A549 (cell line): ENCODE measurements around the gene TEX29. TPM values are rescaled to one million over a fixed set of nuclear protein-coding genes. Genes with fewer than 3 reads are reported as not detected.

Experiments
- ATAC-seq, 2 experiments: fragments of 200-7000 bp in 1 of 2; fragments of >200 bp in 1 of 2; cut with Nextera tagmentation in 1 of 2; cut with Tn5 transposase in 1 of 2; 3 replicates each; pipeline versions ENCODE4 v1.8.0 to v1.9.1; 2018 to 2020; ENCODE audit warnings: mild to moderate bottlenecking in 1 of 2, moderate library complexity in 1 of 2
- CTCF ChIA-PET: fragments of 300-600 bp; sonication (Branson Sonifier 250); formaldehyde crosslinking; extraction: SDS; loops from one replicate; lab custom pipeline; 2021; ENCODE audit warnings: antibody characterized with exemption, inconsistent platforms; lab: Yijun Ruan, JAX
- POLR2A ChIA-PET: fragments of 350-600 bp; formaldehyde crosslinking; extraction: SDS; loops from one replicate; lab custom pipeline; 2021; ENCODE audit warnings: antibody characterized with exemption, inconsistent platforms; lab: Yijun Ruan, JAX
- DNase-seq, 2 experiments: peaks; one replicate each; pipeline versions ENCODE4 v3.0.0 to v3.0.0-alpha.2; 2011 to 2016; ENCODE audit warnings: low read depth in 1 of 2, low spot score in 1 of 2
- FAIRE-seq: peaks from 2 replicates; lab custom pipeline; 2011; peaks lifted over from hg19 to GRCh38; lab: Jason Lieb, UNC
- H3K27ac ChIP-seq, 2 experiments: fragments of >200 bp; sonication (Bioruptor Twin); formaldehyde crosslinking; 3 replicates each; pipeline ENCODE4 v1.5.1; 2016 to 2017
- H3K4me1 ChIP-seq: fragments of >200 bp; sonication (Bioruptor Twin); formaldehyde crosslinking; 3 replicates; pipeline ENCODE4 v1.6.1; 2016
- H3K4me2 ChIP-seq: fragments of >200 bp; sonication (Bioruptor Twin); formaldehyde crosslinking; 3 replicates; pipeline ENCODE4 v1.6.1; 2016
- H3K4me3 ChIP-seq: fragments of >200 bp; sonication (Bioruptor Twin); formaldehyde crosslinking; 3 replicates; pipeline ENCODE4 v1.5.1; 2016
- H3K9me3 ChIP-seq: fragments of >200 bp; sonication (Bioruptor Twin); formaldehyde crosslinking; 3 replicates; pipeline ENCODE4 v1.6.1; 2016
- ATOH8 ChIP-seq: fragments of 250-450 bp; sonication (Bioruptor Pico); IDR thresholded peaks from 2 replicates; pipeline ENCODE4 v1.5.0; 2020; ENCODE audit warnings: low read depth, mild to moderate bottlenecking, moderate library complexity
- CEBPB ChIP-seq, 2 experiments: fragments of >200 bp in 1 of 2; sonication (Bioruptor Twin) in 1 of 2; formaldehyde crosslinking in 1 of 2; IDR thresholded peaks; 2 replicates each; pipeline ENCODE4 v1.6.1; 2012 to 2016
- CHD2 ChIP-seq: fragments of 150-350 bp; IDR thresholded peaks from 2 replicates; pipeline ENCODE4 v1.6.1; 2014; ENCODE audit warnings: low read length; ENCODE audit not compliant: partially characterized antibody
- CTCF ChIP-seq: fragments of >200 bp; sonication (Bioruptor Twin); formaldehyde crosslinking; IDR thresholded peaks from 3 replicates; pipeline ENCODE4 v1.5.1; 2016
- EHMT2 ChIP-seq: fragments of 200-600 bp; sonication (generic); IDR thresholded peaks from 2 replicates; pipeline ENCODE4 v1.6.1; 2016; ENCODE audit warnings: antibody characterized with exemption, low read depth, mild to moderate bottlenecking, moderate library complexity
- FOSB ChIP-seq: fragments of 250-450 bp; sonication (Bioruptor Pico); IDR thresholded peaks from 2 replicates; pipeline ENCODE4 v1.5.0; 2020; ENCODE audit warnings: mild to moderate bottlenecking, moderate library complexity
- FOSL2 ChIP-seq, 2 experiments: fragments of 450-650 bp in 1 of 2; fragments of >200 bp in 1 of 2; sonication (Bioruptor Twin) in 1 of 2; formaldehyde crosslinking; IDR thresholded peaks; 2 replicates each; pipeline versions ENCODE4 v1.5.0 to v1.6.1; 2016 to 2020; ENCODE audit warnings: mild to moderate bottlenecking in 1 of 2, moderate library complexity in 1 of 2
- HOXB5 ChIP-seq: fragments of 250-450 bp; sonication (Bioruptor Pico); IDR thresholded peaks from 2 replicates; pipeline ENCODE4 v1.5.0; 2020; ENCODE audit warnings: mild to moderate bottlenecking, moderate library complexity
- JUNB ChIP-seq: fragments of >200 bp; sonication (Bioruptor Twin); formaldehyde crosslinking; IDR thresholded peaks from 2 replicates; pipeline ENCODE4 v1.6.1; 2016
- MAFK ChIP-seq: fragments of 450-650 bp; IDR thresholded peaks from 2 replicates; pipeline ENCODE4 v1.6.1; 2014; ENCODE audit not compliant: partially characterized antibody
- MYC ChIP-seq: IDR thresholded peaks from 2 replicates; pipeline ENCODE4 v1.6.1; 2012; ENCODE audit warnings: mild to moderate bottlenecking, inconsistent platforms, low read length, improper control_type of control experiment, borderline replicate concordance
- NFE2L2 ChIP-seq: fragments of 150-350 bp; conservative IDR thresholded peaks from 2 replicates; pipeline ENCODE4 v1.6.1; 2014; ENCODE audit warnings: low read length
- PHF8 ChIP-seq: fragments of 200-600 bp; sonication (generic); IDR thresholded peaks from 2 replicates; pipeline ENCODE4 v1.6.1; 2016; ENCODE audit warnings: low read depth, mild to moderate bottlenecking, antibody characterized with exemption, moderate library complexity, borderline replicate concordance
- RFX5 ChIP-seq: fragments of 450-650 bp; IDR thresholded peaks from 2 replicates; pipeline ENCODE4 v1.7.1; 2014; ENCODE audit warnings: antibody characterized with exemption, mild to moderate bottlenecking, moderate library complexity
- USF2 ChIP-seq: fragments of 450-650 bp; IDR thresholded peaks from 2 replicates; pipeline ENCODE4 v1.6.1; 2014; ENCODE audit warnings: antibody characterized with exemption
- ZSCAN20 ChIP-seq: fragments of 250-450 bp; sonication (Bioruptor Pico); IDR thresholded peaks from 2 replicates; pipeline ENCODE4 v1.8.0; 2022; ENCODE audit warnings: mild to moderate bottlenecking, moderate library complexity
- WGBS: methylation state at CpG from one replicate; pipeline ENCODE4 v1.1.6; 2017; ENCODE audit errors: missing lambda C conversion rate; 5-methylcytosine and 5-hydroxymethylcytosine counted together
- polyA plus RNA-seq, 4 experiments: library from polyadenylated mRNA; depleted of rRNA in 3 of 4; stranded (reverse); fragments of >200 nt; fragmentation: RNase III in 1 of 4; extraction: RNeasy Plus Mini Kit Qiagen cat#74134 plus additional on column Dnase treatment in 1 of 4; gene quantifications; 2 replicates in 3 of 4; 3 replicates in 1 of 4; pipeline ENCODE4 v1.2.3, GENCODE V29; 2011 to 2017

TEX29 gene
- polyA plus RNA-seq, 2 of the 4 experiments (the other 2 are of a cell fraction) = 0.13 to 0.35 TPM

- Histone ChIP-seq H3K4me2 (no peak overlapping the region), H3K4me1 (no peaks in the 10 kb centered on the region), H3K4me3 (no peak overlapping the region), H3K9me3 (no peaks in the 10 kb centered on the region), H3K27ac (no peak overlapping the region)
- ATAC-seq = no peak
- POLR2A ChIA-PET = no interaction called here
- WGBS = 54% methylated on average over 26 of the region's 28 CpGs
- CTCF ChIA-PET = no interaction called here
- FAIRE-seq = no peak
- no peak for DNase-seq
- no peak for TF ChIP-seq CEBPB (IDR thresholded peaks at IDR 0.05)
- TF ChIP-seq ZSCAN20 (CRISPR knock-in tag) = no peak
- no peak for TF ChIP-seq ATOH8
- no peak for TF ChIP-seq CTCF
These were observed 4.9 kb downstream of the TEX29 start for GRCh38 chr13:111325146-111325890.

- no peaks in the 10 kb centered on the region for H3K9me3 ChIP-seq
- no peak overlapping the region for H3K27ac ChIP-seq
- DNase-seq (no peak), FAIRE-seq (no peak), ATAC-seq (no peak)
- no peaks in the 10 kb centered on the region for H3K4me1 ChIP-seq
- TF ChIP-seq FOSB (CRISPR knock-in tag) (no peak), JUNB (no peak), NFE2L2 (no peak), FOSL2 (IDR thresholded peaks at IDR 0.05) (no peak), FOSL2 (CRISPR knock-in tag; IDR thresholded peaks at IDR 0.05) (no peak), MYC (no peak)
- TF ChIP-seq, all 56 proteins: peak for 0
- POLR2A ChIA-PET = no interaction called here
- 33% methylated on average over 12 of the region's 37 CpGs for WGBS
- Histone ChIP-seq H3K4me2 (no peak overlapping the region), H3K4me3 (no peak overlapping the region)
- CTCF ChIA-PET = no interaction called here
These were observed 5.6 kb downstream of the TEX29 start for GRCh38 chr13:111325941-111326620.

- ATAC-seq (no peak), FAIRE-seq (no peak), DNase-seq (no peak)
- WGBS = 25% methylated on average over 9 of the region's 15 CpGs
- H3K4me2 ChIP-seq = no peak overlapping the region
- TF ChIP-seq RFX5 (no peak), CHD2 (no peak), EHMT2 (no peak), MAFK (no peak), PHF8 (no peak), HOXB5 (no peak), USF2 (no peak)
- no peak overlapping the region for H3K27ac ChIP-seq
- H3K4me3 ChIP-seq = no peak overlapping the region
- ChIA-PET POLR2A (no interaction called here), CTCF (no interaction called here)
- no peaks in the 10 kb centered on the region for H3K9me3 ChIP-seq
- no peaks in the 10 kb centered on the region for H3K4me1 ChIP-seq
These were observed 6.2 kb downstream of the TEX29 start for GRCh38 chr13:111326621-111326965.
